GM08714 (cell line): ENCODE measurements around the gene DNAJC22.

Source experiments
- H3K4me3 ChIP-seq: fragments of 200-500 bp; sonication (Bioruptor generic); 2 replicates; pipeline ENCODE4 v1.5.1; 2014; ENCODE audit warnings: mild to moderate bottlenecking, low read length, inconsistent platforms
- ZNF274 ChIP-seq: IDR thresholded peaks from 2 replicates; pipeline ENCODE4 v1.6.1; 2012; ENCODE audit warnings: mild to moderate bottlenecking, low read depth, low read length

DNAJC22 gene

GRCh38 chr12:49335955-49336644 is 10.6 kb upstream of the DNAJC22 start:
- TF ChIP-seq ZNF274 = no peak
- H3K4me3 ChIP-seq = no peak overlapping the region

- TF ChIP-seq ZNF274 = no peak
- H3K4me3 ChIP-seq = peak within 1 kb of the TSS; percentile 31; the same call in 1 of the 2 replicates
These were observed 9.8 kb upstream of the DNAJC22 start, which contains the start of gene C1QL4 for GRCh38 chr12:49336645-49337584. C1QL4 (minus strand) TSS chr12:49337188; CDS start chr12:49336477, 711 bp downstream.

- H3K4me3 ChIP-seq = no peak overlapping the region
- TF ChIP-seq ZNF274 = no peak
These were observed 7.7 kb upstream of the DNAJC22 start for GRCh38 chr12:49338830-49339463.

- no peak overlapping the region for H3K4me3 ChIP-seq
- no peak for TF ChIP-seq ZNF274
These were observed 7.2 kb upstream of the DNAJC22 start for GRCh38 chr12:49339464-49339861.

- no peak for TF ChIP-seq ZNF274
These were observed 6.4 kb upstream of the DNAJC22 start for GRCh38 chr12:49340095-49340870.

GRCh38 chr12:49340971-49341776 is 5.5 kb upstream of the DNAJC22 start:
- no peak for TF ChIP-seq ZNF274
- H3K4me3 ChIP-seq = no peak overlapping the region

More at GRCh38 chr12:49340095-49340870, 6.4 kb upstream of the DNAJC22 start:
- no peak overlapping the region for H3K4me3 ChIP-seq

- no peak overlapping the region for H3K4me3 ChIP-seq
- no peak for TF ChIP-seq ZNF274
These were observed 5.0 kb upstream of the DNAJC22 start for GRCh38 chr12:49341777-49342065.

- TF ChIP-seq ZNF274 = no peak
- no peak overlapping the region; the same call in 1 of the 2 replicates for H3K4me3 ChIP-seq
These were observed 4.4 kb upstream of the DNAJC22 start for GRCh38 chr12:49342066-49342913.

- no peak for TF ChIP-seq ZNF274
- H3K4me3 ChIP-seq = no peak overlapping the region; the same call in 1 of the 2 replicates
These were observed 3.6 kb upstream of the DNAJC22 start for GRCh38 chr12:49342914-49343731.

- no peak overlapping the region for H3K4me3 ChIP-seq
- no peak for TF ChIP-seq ZNF274
These were observed 2.1 kb upstream of the DNAJC22 start for GRCh38 chr12:49344486-49345050.
